SH-SY5Y (cell line): ENCODE measurements around the gene XRRA1.
A peak's percentile ranks its signal among the peaks of the same experiment; 100 is the strongest.

Source experiments
- GATA2 ChIP-seq: IDR thresholded peaks from 2 replicates; pipeline ENCODE4 v1.6.1; 2011; ENCODE audit warnings: mild to moderate bottlenecking, low read depth, low read length
- GATA3 ChIP-seq: IDR thresholded peaks from 2 replicates; pipeline ENCODE4 v1.6.1; 2011; ENCODE audit warnings: low read depth, mild to moderate bottlenecking, low read length, moderate library complexity

GRCh38 chr11:74935285-74935684 is 13.6 kb downstream of the XRRA1 start:
- peak; percentile 80 for TF ChIP-seq GATA2
- TF ChIP-seq GATA3, result peak; percentile 91
